Stimulated activated naive B cell treated with anti-CD40 and anti-IgM and Interleukin-4, amounts not matched to agents 10 μg/mL and 1 μg/mL and 100 μg/mL, for 72 hours (primary cell): ENCODE measurements around the gene UBE2L6.

ENCODE experiments used
- ATAC-seq, 2 donors: fragments of 150-1000 bp; cut with Tn5 transposase; replicated peaks; 2 replicates each; pipeline ENCODE4 v1.10.0; 2021; ENCODE audit warnings: moderate library complexity in 1 of 2
- DNase-seq: peaks from one replicate; pipeline ENCODE4 v3.0.0; 2021
- H3K27ac Mint-ChIP-seq: one replicate; pipeline ENCODE4 v1.8.0; 2022; ENCODE audit warnings: mild to moderate bottlenecking, mixed read lengths
- H3K27me3 Mint-ChIP-seq, 2 donors: one replicate each; pipeline ENCODE4 v1.8.0; 2022; ENCODE audit warnings: mixed read lengths in 2 of 2
- H3K36me3 Mint-ChIP-seq, 2 donors: one replicate each; pipeline ENCODE4 v1.8.0; 2022; ENCODE audit warnings: mixed read lengths in 2 of 2, mild to moderate bottlenecking in 1 of 2
- H3K4me1 Mint-ChIP-seq, 2 donors: one replicate each; pipeline ENCODE4 v1.8.0; 2022; ENCODE audit warnings: mixed read lengths in 2 of 2, mild to moderate bottlenecking in 1 of 2
- H3K4me3 Mint-ChIP-seq, 2 donors: one replicate each; pipeline ENCODE4 v1.8.0; 2022; ENCODE audit warnings: mild to moderate bottlenecking in 2 of 2, mixed read lengths in 2 of 2, moderate library complexity in 1 of 2
- H3K9me3 Mint-ChIP-seq, 2 donors: one replicate each; pipeline ENCODE4 v1.8.0; 2022; ENCODE audit warnings: mixed read lengths in 2 of 2, mild to moderate bottlenecking in 1 of 2

Gene UBE2L6

GRCh38 chr11:57567515-57568329 lies at the start of gene UBE2L6:
TSS of gene UBE2L6 (minus strand) at chr11:57567672. CDS start at chr11:57567611, 61 bp downstream.
- H3K27ac Mint-ChIP-seq: peak within 1 kb of the TSS; percentile 97
- peak within 1 kb of the TSS; percentile 91 to 100 for H3K4me3 Mint-ChIP-seq

GRCh38 chr11:57616595-57616994 lies 49.1 kb upstream of the UBE2L6 start:
- Mint-ChIP-seq H3K27me3 (peaks cover 20 to 26% of the 10 kb centered on the region in 2 donors), H3K27ac (no peak overlapping the region), H3K4me1 (no peaks in the 10 kb centered on the region), H3K9me3 (peaks cover 3 to 4% of the 10 kb centered on the region in 2 donors), H3K4me3 (no peak overlapping the region), H3K36me3 (peaks cover 1 to 4% of the 10 kb centered on the region in 2 donors)
- ATAC-seq (no peak), DNase-seq (no peak)

More at GRCh38 chr11:57567515-57568329, at the start of gene UBE2L6:
- no peaks in the 10 kb centered on the region for H3K27me3 Mint-ChIP-seq
- ATAC-seq (peak; percentile 86), DNase-seq (peak; percentile 81)
- no peaks in the 10 kb centered on the region for H3K9me3 Mint-ChIP-seq
- peaks cover 21 to 51% of the 10 kb centered on the region in 2 donors for H3K4me1 Mint-ChIP-seq
- H3K36me3 Mint-ChIP-seq: peaks cover 5 to 10% of the 10 kb centered on the region in 2 donors

GRCh38 chr11:57615308-57615707 lies 47.8 kb upstream of the UBE2L6 start:
- DNase-seq: no peak

GRCh38 chr11:57614234-57614772 lies 46.8 kb upstream of the UBE2L6 start:
- DNase-seq (no peak), ATAC-seq (no peak)
- Mint-ChIP-seq H3K27me3 (peaks cover 13 to 18% of the 10 kb centered on the region in 2 donors), H3K4me3 (no peak overlapping the region), H3K9me3 (peaks cover 2 to 3% of the 10 kb centered on the region in 2 donors), H3K4me1 (no peaks in the 10 kb centered on the region), H3K36me3 (peaks cover 0 to 3% of the 10 kb centered on the region in 2 donors), H3K27ac (no peak overlapping the region)

More at GRCh38 chr11:57615308-57615707, 47.8 kb upstream of the UBE2L6 start:
- no peak overlapping the region for H3K4me3 Mint-ChIP-seq
- H3K4me1 Mint-ChIP-seq: no peaks in the 10 kb centered on the region
- ATAC-seq: no peak
- H3K27me3 Mint-ChIP-seq: peaks cover 15 to 19% of the 10 kb centered on the region in 2 donors
- peaks cover 0 to 4% of the 10 kb centered on the region in 2 donors for H3K36me3 Mint-ChIP-seq
- H3K9me3 Mint-ChIP-seq: peaks cover 3 to 4% of the 10 kb centered on the region in 2 donors
- no peak overlapping the region for H3K27ac Mint-ChIP-seq

GRCh38 chr11:57610170-57610569 lies 42.7 kb upstream of the UBE2L6 start:
- H3K4me1 Mint-ChIP-seq: no peaks in the 10 kb centered on the region
- H3K36me3 Mint-ChIP-seq: no peaks in the 10 kb centered on the region
- DNase-seq (no peak), ATAC-seq (no peak)
- H3K27me3 Mint-ChIP-seq: peaks cover 0 to 7% of the 10 kb centered on the region in 2 donors
- no peak overlapping the region for H3K27ac Mint-ChIP-seq
- no peaks in the 10 kb centered on the region for H3K9me3 Mint-ChIP-seq
- H3K4me3 Mint-ChIP-seq: no peak overlapping the region

- Mint-ChIP-seq H3K4me1 (no peaks in the 10 kb centered on the region), H3K27me3 (peaks cover 5 to 6% of the 10 kb centered on the region in 2 donors), H3K27ac (no peak overlapping the region), H3K36me3 (no peaks in the 10 kb centered on the region), H3K9me3 (no peaks in the 10 kb centered on the region), H3K4me3 (no peak overlapping the region)
- DNase-seq (no peak), ATAC-seq (no peak)
Measured at GRCh38 chr11:57605028-57605420, 37.6 kb upstream of the UBE2L6 start.

- Mint-ChIP-seq H3K4me3 (no peak overlapping the region), H3K4me1 (no peaks in the 10 kb centered on the region), H3K9me3 (no peaks in the 10 kb centered on the region), H3K27me3 (peaks cover 11% of the 10 kb centered on the region in 2 donors), H3K36me3 (no peaks in the 10 kb centered on the region), H3K27ac (no peak overlapping the region)
- DNase-seq (no peak), ATAC-seq (no peak)
Measured at GRCh38 chr11:57604296-57605027, 37.0 kb upstream of the UBE2L6 start.

- no peak overlapping the region for H3K27ac Mint-ChIP-seq
- ATAC-seq (no peak), DNase-seq (no peak)
- H3K36me3 Mint-ChIP-seq: no peaks in the 10 kb centered on the region
- H3K4me3 Mint-ChIP-seq: no peak overlapping the region
- H3K9me3 Mint-ChIP-seq: no peaks in the 10 kb centered on the region
- peaks cover 2 to 10% of the 10 kb centered on the region in 2 donors for H3K4me1 Mint-ChIP-seq
- H3K27me3 Mint-ChIP-seq: peaks cover 33 to 38% of the 10 kb centered on the region in 2 donors
Measured at GRCh38 chr11:57601297-57601696, 33.8 kb upstream of the UBE2L6 start.

GRCh38 chr11:57599381-57599780 lies 31.9 kb upstream of the UBE2L6 start:
- DNase-seq: no peak
- Mint-ChIP-seq H3K4me1 (peaks cover 2 to 10% of the 10 kb centered on the region in 2 donors), H3K36me3 (no peaks in the 10 kb centered on the region), H3K27ac (no peak overlapping the region), H3K9me3 (no peaks in the 10 kb centered on the region), H3K27me3 (peaks cover 40 to 44% of the 10 kb centered on the region in 2 donors), H3K4me3 (no peak overlapping the region)
- ATAC-seq: no peak

- Mint-ChIP-seq H3K9me3 (no peaks in the 10 kb centered on the region), H3K36me3 (no peaks in the 10 kb centered on the region), H3K4me3 (no peak overlapping the region), H3K27ac (no peak overlapping the region), H3K4me1 (peaks cover 2 to 10% of the 10 kb centered on the region in 2 donors), H3K27me3 (peaks cover 46 to 49% of the 10 kb centered on the region in 2 donors)
- DNase-seq (no peak), ATAC-seq (no peak)
Measured at GRCh38 chr11:57598831-57599155, 31.3 kb upstream of the UBE2L6 start.

- DNase-seq (no peak), ATAC-seq (no peak)
- Mint-ChIP-seq H3K27me3 (peaks cover 46 to 51% of the 10 kb centered on the region in 2 donors), H3K4me1 (peaks cover 2 to 10% of the 10 kb centered on the region in 2 donors), H3K9me3 (no peaks in the 10 kb centered on the region), H3K4me3 (peak overlapping the region in 1 of 2 donors; percentile 14), H3K36me3 (no peaks in the 10 kb centered on the region), H3K27ac (no peak overlapping the region)
Measured at GRCh38 chr11:57597916-57598830, 30.7 kb upstream of the UBE2L6 start.

- peaks cover 2 to 10% of the 10 kb centered on the region in 2 donors for H3K4me1 Mint-ChIP-seq
- H3K36me3 Mint-ChIP-seq: no peaks in the 10 kb centered on the region
- H3K9me3 Mint-ChIP-seq: no peaks in the 10 kb centered on the region
- peak within 1 kb of the TSS in 1 of 2 donors; percentile 14 for H3K4me3 Mint-ChIP-seq
- H3K27me3 Mint-ChIP-seq: peaks cover 50 to 51% of the 10 kb centered on the region in 2 donors
- no peak for ATAC-seq
- no peak for DNase-seq
- H3K27ac Mint-ChIP-seq: no peak within 1 kb of the TSS
Measured at GRCh38 chr11:57597461-57597915, 30.0 kb upstream of the UBE2L6 start, which contains the start of gene SERPING1. TSS of gene SERPING1 (plus strand) at chr11:57597685. CDS start at chr11:57598271, 586 bp downstream.

- no peak for DNase-seq
- Mint-ChIP-seq H3K27me3 (peaks cover 50 to 51% of the 10 kb centered on the region in 2 donors), H3K4me3 (no peak overlapping the region), H3K9me3 (no peaks in the 10 kb centered on the region), H3K4me1 (peaks cover 2 to 10% of the 10 kb centered on the region in 2 donors), H3K36me3 (no peaks in the 10 kb centered on the region), H3K27ac (no peak overlapping the region)
- ATAC-seq: no peak
Measured at GRCh38 chr11:57596266-57596885, 28.9 kb upstream of the UBE2L6 start.
